Stimulated activated CD8-positive, alpha-beta memory T cell treated with anti-CD3 and anti-CD28 coated beads, Interleukin-12 subunit alpha, Interleukin-12 subunit beta, amount 100 ng/mL, for 1 hour (primary cell): ENCODE data around the gene MCM3.
A peak's percentile ranks its signal among the peaks of the same experiment; 100 is the strongest.

Source experiments
- DNase-seq: peaks from one replicate; pipeline ENCODE4 v3.0.0-alpha.2; 2020; ENCODE audit warnings: low read depth

Gene MCM3

DNA sequence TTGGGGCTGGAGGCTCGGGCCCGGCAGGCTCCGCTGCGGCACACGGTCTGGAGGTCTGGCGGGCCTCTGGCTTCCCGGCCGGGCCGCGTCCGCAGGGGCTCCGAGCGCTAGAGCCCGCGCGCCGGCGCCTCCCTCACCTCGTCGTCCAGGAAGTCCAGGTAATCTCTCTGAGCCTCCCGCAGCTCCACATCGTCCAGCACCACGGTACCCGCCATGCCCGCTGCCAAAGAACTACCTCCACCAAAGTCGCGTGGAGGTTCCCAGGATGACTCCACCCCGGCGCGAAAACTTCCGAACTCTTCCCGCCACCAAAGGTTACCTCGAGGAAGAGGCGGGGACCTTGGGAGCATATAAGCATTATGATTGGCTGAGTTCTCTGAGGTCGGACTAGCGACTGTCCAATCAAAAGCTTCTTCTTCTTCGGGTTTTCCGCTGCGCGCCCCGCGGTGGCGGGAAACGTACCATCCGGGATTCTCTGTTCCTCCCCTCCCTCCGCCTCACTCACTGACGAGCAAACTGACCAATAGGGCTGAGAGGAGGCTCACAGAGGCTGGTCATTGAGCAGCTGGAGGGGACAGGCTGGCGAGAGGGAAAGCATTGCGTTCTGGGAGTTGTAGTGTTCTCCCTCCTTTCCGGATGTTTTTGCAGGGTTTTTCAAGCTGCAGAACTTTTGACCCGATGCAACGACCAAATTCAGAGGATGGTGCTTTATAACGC, at the start of gene MCM3:
Gene MCM3, minus strand, starts transcription at position 283 of the 717 bp plus-strand sequence. Its CDS starts 68 bp downstream, at position 215.
- DNase-seq = peak; percentile 92

GRCh38 chr6:52333840-52334200, 49.3 kb upstream of the MCM3 start:
- no peak for DNase-seq

- no peak for DNase-seq
Observed at GRCh38 chr6:52331793-52332457, 47.4 kb upstream of the MCM3 start.

GRCh38 chr6:52330470-52330869, 45.9 kb upstream of the MCM3 start:
- no peak for DNase-seq

- DNase-seq = no peak
Observed at GRCh38 chr6:52328729-52329128, 44.2 kb upstream of the MCM3 start.

- DNase-seq = no peak
Observed at GRCh38 chr6:52328303-52328662, 43.7 kb upstream of the MCM3 start.

DNA sequence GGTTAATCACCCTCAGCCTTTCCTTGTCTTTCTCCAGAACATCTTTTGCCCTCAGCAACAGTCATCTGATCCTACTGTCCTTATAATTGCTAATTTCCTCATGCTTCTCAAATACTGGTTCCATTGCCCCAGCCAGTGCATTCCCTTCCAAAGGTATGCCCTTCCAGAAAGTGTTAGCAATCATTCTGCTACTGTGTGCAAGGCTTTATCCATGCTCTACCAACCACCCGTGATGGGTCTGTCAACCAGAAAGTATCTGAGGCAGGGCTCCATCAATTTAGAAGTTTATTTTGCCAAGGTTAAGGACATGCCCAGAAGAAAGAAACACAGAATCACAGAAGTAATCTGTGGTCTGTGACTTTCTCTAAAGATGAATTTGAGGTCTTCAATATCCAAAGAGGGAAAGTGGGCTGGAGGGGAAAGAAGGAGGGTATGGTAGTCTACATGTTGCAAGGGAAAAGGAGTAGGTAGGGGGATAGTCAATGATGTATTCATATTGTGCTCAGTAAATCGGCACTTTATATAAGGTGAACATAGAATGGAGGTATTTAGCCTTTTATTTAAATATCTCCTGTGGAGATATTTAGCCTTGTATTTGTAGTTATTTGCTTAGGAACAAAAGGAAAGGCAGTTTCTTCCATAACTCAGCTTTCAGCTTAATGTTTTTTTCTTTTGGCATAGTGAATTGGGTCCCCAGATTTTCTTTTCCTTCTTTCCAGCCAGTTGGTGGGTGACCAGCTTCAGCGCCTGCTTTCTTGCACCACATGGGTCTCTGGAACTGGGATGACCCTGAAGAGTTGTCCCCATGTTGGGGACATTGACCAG, 42.2 kb upstream of the MCM3 start:
- no peak for DNase-seq

GRCh38 chr6:52325695-52326471, 41.3 kb upstream of the MCM3 start:
- DNase-seq = no peak

GRCh38 chr6:52324189-52324588, 39.6 kb upstream of the MCM3 start:
- DNase-seq = no peak

DNA sequence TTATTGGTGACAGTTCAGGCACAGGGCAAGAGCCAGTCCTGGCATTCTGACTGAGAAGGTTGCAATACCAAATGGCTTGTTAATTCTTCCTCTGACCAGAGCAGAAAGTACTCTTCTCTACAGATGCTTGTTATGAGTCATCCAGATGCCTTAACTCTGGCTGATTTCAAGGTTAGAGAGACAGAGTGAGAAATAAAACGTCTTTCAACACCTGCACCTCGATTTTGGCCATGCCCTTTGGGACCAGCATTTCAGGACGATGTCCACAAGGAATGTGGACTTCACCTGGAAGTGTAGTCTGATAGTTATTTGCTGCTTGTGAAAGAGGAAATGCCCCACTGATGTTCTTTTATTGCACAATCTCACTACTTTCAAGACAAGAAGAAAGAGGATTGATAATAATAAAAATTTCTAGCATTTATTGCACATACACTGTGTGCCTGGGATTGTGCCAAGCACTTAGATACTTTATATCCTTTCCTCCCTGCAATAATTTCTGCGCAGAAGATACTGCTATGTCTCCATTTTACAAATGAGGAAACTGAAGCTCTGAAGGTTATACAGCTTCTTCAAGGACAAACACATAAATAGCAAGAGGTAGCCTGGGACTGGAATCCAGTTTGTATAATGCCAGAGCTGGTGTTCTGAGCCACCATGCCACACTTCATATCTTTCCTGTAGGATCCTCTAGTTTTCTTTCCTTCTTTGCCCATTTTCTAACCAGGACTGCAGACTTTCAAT, 33.5 kb upstream of the MCM3 start:
- no peak for DNase-seq

GRCh38 chr6:52317211-52317610, 32.7 kb upstream of the MCM3 start:
- no peak for DNase-seq

DNA sequence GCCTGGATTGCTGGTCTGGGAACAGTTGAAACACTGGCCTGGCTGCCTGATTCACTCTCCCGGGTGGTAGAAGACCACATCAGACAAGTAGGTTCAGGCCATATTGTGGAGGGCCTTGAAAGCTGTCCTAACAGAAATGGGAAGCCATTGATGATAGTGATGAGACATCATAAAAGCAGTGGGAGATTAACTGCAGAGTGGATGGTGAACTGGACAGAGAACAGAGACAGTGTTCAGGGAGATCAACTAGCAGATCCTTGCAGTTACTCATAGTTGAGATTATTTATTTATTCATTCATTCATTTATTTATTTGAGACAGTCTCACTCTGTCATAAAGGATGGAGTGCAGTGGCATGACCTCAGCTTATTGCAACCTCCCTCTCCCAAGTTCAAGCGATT, 30.2 kb upstream of the MCM3 start:
- no peak for DNase-seq

- no peak for DNase-seq
Observed at GRCh38 chr6:52312461-52312860, 27.9 kb upstream of the MCM3 start.

GRCh38 chr6:52310932-52311331, 26.4 kb upstream of the MCM3 start:
- DNase-seq = no peak

DNA sequence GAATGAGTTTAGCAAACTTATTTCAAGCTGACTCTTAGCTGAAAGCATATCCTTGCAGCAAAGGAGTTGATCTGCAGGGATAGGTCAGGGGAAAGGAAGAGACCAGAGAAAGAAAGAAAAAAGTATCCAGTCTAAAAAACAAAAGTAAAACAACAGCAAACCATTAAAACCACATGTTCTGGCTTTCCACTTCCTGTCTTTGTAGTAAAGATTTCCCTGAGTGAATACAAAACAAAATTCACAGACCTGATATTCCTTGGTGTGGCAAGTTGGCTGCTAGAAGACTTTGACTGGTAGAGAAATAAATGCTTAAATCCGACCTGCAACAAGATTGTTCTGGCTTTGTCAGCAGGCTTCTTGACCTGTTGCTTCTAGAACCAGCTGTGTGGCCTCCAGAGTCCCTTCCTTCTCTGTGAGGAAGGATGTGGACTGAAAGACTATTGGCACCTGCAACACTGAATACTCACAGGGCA, 23.4 kb upstream of the MCM3 start:
- no peak for DNase-seq

GRCh38 chr6:52306972-52307870, 22.7 kb upstream of the MCM3 start:
- no peak for DNase-seq

DNA sequence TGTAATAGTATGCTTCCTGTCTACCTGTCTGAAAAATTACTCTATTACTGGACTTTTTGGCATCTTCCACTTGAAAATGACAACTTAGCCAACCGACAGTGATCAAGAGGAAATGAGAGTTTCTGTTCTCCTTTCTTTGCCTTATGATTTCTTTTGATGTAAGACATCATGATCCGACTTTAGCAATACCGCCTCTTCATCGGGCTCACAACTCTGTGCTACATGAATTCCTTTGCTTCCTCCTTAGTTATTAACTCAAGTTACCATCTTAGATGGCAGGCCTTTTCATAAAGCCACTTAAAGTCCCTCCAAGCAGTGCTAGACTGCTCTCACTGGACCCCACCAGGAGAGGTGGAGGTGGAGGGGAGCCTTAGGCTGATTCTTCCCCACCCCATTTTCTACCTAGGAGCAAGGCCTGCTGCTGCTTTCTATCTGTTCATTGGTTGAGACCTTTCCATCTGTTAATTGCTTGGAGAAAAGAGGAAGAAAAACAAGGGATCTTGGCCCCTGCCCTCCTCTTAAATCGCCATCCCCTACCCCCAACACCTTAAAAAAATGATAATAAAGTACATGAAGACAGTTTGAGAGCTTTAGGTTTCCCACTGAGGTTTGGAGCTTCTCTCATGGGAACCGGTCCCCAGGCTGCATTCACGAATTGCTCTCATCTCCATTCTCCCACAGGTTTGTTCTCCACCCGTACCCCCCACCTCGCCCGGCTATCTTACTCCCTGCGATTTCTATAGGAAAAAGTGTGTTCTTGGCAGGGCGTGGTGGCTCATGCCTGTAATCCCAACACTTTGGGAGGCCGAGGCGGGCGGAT, 21.6 kb upstream of the MCM3 start:
- DNase-seq = no peak

DNA sequence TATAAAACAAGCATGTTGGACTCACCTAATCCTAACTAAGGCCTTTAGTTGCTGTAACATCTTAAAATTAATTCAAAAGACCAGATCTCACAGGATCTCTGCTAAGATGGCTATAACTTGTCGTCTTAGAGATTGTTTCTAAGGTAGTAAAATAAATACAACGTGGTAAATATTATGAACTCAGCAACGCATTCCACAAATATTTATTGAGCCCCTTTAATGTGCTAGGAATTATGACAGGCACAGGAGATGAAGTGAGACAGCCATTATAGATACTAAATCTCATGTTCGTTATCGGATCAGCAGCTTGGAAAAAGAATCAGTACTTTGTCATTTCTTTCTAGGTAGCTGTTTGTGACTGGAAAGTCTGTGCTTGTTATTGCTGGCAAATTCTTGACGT, 20.9 kb upstream of the MCM3 start:
- no peak for DNase-seq

- no peak for DNase-seq
Observed at GRCh38 chr6:52304983-52305390, 20.4 kb upstream of the MCM3 start.

GRCh38 chr6:52303178-52303577, 18.6 kb upstream of the MCM3 start:
- no peak for DNase-seq
